Suprapubic skin (tissue), 4 donors: ENCODE results near the gene PTPRN2. TPM values are rescaled to one million over a fixed set of nuclear protein-coding genes. Genes with fewer than 3 reads are reported as not detected.

Experiments
- DNase-seq, 2 donors: peaks; one replicate each; pipeline ENCODE4 v3.0.0-alpha.2; 2019; ENCODE audit warnings: low spot score in 2 of 2
- H3K27ac ChIP-seq: fragments of 200-600 bp; sonication (generic); one replicate; pipeline ENCODE4 v1.5.1; 2019
- H3K27me3 ChIP-seq: fragments of 200-600 bp; sonication (generic); one replicate; pipeline ENCODE4 v1.5.1; 2019
- H3K36me3 ChIP-seq: fragments of 200-600 bp; sonication (generic); one replicate; pipeline ENCODE4 v1.5.1; 2019
- H3K4me1 ChIP-seq: fragments of 200-600 bp; sonication (generic); one replicate; pipeline ENCODE4 v1.5.1; 2019
- H3K4me3 ChIP-seq: fragments of 200-600 bp; sonication (generic); one replicate; pipeline ENCODE4 v1.5.1; 2019; ENCODE audit warnings: mild to moderate bottlenecking
- H3K9me3 ChIP-seq: fragments of 200-600 bp; sonication (generic); one replicate; pipeline ENCODE4 v1.5.1; 2019
- CTCF ChIP-seq, 2 donors: fragments of 200-600 bp in 1 of 2; fragments of 450-650 bp in 1 of 2; sonication (generic) in 1 of 2; IDR thresholded peaks; one replicate each; pipeline ENCODE4 v1.5.1; 2016 to 2019; ENCODE audit warnings: antibody characterized with exemption in 2 of 2, mild to moderate bottlenecking in 1 of 2, moderate library complexity in 1 of 2
- EP300 ChIP-seq: sonication (generic); formaldehyde crosslinking; IDR thresholded peaks from one replicate; pipeline ENCODE4 v1.6.1; 2017; ENCODE audit warnings: antibody characterized with exemption
- POLR2A ChIP-seq, 2 donors: fragments of 450-650 bp; IDR thresholded peaks; one replicate each; pipeline ENCODE4 v1.6.1; 2017; ENCODE audit warnings: antibody characterized with exemption in 2 of 2, mild to moderate bottlenecking in 2 of 2, moderate library complexity in 2 of 2
- POLR2AphosphoS5 ChIP-seq, 3 donors: sonication (generic); formaldehyde crosslinking; IDR thresholded peaks; one replicate each; pipeline ENCODE4 v1.6.1; 2017; ENCODE audit warnings: antibody characterized with exemption in 3 of 3
- WGBS: methylation state at CpG from one replicate; pipeline ENCODE4 v1.1.5; 2018; 5-methylcytosine and 5-hydroxymethylcytosine counted together
- total RNA-seq, 4 donors: library from RNA; depleted of rRNA; stranded (reverse); fragments of >200 nt; gene quantifications; one replicate each; pipeline ENCODE4 v1.1.0, GENCODE V29; 2016

The PTPRN2 gene
- total RNA-seq, 4 donors from 2014 or later = 0.23 to 1.8 (median 1.3) TPM

- peaks cover 8% of the 10 kb centered on the region for H3K27me3 ChIP-seq
- H3K9me3 ChIP-seq = no peaks in the 10 kb centered on the region
- no peak overlapping the region for H3K27ac ChIP-seq
- H3K4me3 ChIP-seq = no peak overlapping the region
- no peak for DNase-seq
- no peaks in the 10 kb centered on the region for H3K4me1 ChIP-seq
- no peaks in the 10 kb centered on the region for H3K36me3 ChIP-seq
- 87% methylated on average over 20 of the region's 20 CpGs for WGBS
- TF ChIP-seq POLR2AphosphoS5 (IDR thresholded peaks at IDR 0.05) = no peak
- no peak for TF ChIP-seq POLR2A (IDR thresholded peaks at IDR 0.05)
- no peak for TF ChIP-seq CTCF (IDR thresholded peaks at IDR 0.05)
- TF ChIP-seq EP300 = no peak
These were observed 753.0 kb downstream of the PTPRN2 start for GRCh38 chr7:157834501-157835163.

DNA sequence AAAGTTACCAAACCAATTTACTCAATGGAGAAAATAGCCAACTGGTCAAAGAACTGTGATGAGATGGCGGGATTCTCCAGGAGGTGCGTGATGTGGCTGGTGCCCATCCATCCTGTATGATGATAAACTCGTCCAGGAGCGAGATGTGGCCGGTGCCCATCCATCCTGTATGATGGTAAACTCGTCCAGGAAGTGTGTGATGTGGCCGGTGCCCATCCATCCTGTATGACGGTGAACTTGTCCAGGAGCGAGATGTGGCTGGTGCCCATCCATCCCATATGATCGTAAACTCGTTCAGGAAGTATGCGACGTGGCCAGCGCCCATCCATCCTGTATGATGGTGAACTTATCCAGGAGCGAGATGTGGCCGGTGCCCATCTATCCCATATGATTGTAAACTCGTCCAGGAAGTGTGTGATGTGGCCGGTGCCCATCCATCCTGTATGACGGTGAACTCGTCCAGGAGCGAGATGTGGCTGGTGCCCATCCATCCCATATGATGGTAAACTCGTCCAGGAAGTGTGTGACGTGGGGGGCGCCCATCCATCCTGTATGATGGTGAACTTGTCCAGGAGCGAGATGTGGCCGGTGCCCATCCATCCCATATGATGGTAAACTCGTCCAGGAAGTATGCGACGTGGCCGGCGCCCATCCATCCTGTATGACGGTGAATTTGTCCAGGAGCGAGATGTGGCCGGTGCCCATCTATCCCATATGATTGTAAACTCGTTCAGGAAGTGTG, 754.6 kb downstream of the PTPRN2 start:
- no peak for DNase-seq
- TF ChIP-seq EP300 (no peak), CTCF (IDR thresholded peaks at IDR 0.05) (no peak), POLR2AphosphoS5 (IDR thresholded peaks at IDR 0.05) (no peak), POLR2A (IDR thresholded peaks at IDR 0.05) (no peak)
- no peaks in the 10 kb centered on the region for H3K36me3 ChIP-seq
- H3K9me3 ChIP-seq = no peaks in the 10 kb centered on the region
- no peaks in the 10 kb centered on the region for H3K4me1 ChIP-seq
- no peak overlapping the region for H3K4me3 ChIP-seq
- peaks cover 10% of the 10 kb centered on the region for H3K27me3 ChIP-seq
- WGBS = 84% methylated on average over 31 of the region's 35 CpGs
- no peak overlapping the region for H3K27ac ChIP-seq

GRCh38 chr7:157832421-157832820, 755.2 kb downstream of the PTPRN2 start:
- H3K27ac ChIP-seq = no peak overlapping the region
- no peak for DNase-seq
- H3K4me1 ChIP-seq = no peaks in the 10 kb centered on the region
- H3K36me3 ChIP-seq = no peaks in the 10 kb centered on the region
- TF ChIP-seq POLR2A (IDR thresholded peaks at IDR 0.05) (no peak), CTCF (IDR thresholded peaks at IDR 0.05) (no peak), EP300 (no peak), POLR2AphosphoS5 (IDR thresholded peaks at IDR 0.05) (no peak)
- no peak overlapping the region for H3K4me3 ChIP-seq
- H3K27me3 ChIP-seq = peaks cover 12% of the 10 kb centered on the region
- no peaks in the 10 kb centered on the region for H3K9me3 ChIP-seq
- WGBS = 58% methylated on average over 6 of the region's 6 CpGs

DNA sequence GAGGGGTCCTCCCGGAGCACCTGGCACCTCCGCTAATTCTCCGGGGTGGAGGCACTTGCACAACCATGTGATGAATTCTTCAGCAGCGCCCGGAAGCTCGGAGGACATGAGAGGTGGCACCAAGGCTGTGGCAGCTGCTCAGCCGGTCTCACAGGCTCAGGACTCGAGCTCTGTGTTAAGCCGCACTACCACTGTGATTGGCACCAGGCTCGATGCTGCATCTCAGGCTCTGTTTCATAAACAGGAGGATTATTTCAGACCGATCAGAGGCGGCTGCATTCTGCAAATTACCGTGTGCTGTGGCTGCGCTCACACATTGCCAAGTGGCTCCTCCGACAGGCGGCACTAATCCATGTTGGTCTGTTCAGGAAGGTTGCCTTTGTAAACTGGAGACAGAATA, 755.6 kb downstream of the PTPRN2 start:
- no peaks in the 10 kb centered on the region for H3K36me3 ChIP-seq
- DNase-seq = no peak
- TF ChIP-seq POLR2AphosphoS5 (IDR thresholded peaks at IDR 0.05) (no peak), EP300 (no peak), POLR2A (IDR thresholded peaks at IDR 0.05) (no peak), CTCF (IDR thresholded peaks at IDR 0.05) (no peak)
- no peaks in the 10 kb centered on the region for H3K9me3 ChIP-seq
- H3K4me3 ChIP-seq = no peak overlapping the region
- peaks cover 12% of the 10 kb centered on the region for H3K27me3 ChIP-seq
- WGBS = 70% methylated on average over 9 of the region's 16 CpGs
- H3K4me1 ChIP-seq = no peaks in the 10 kb centered on the region
- H3K27ac ChIP-seq = no peak overlapping the region

- H3K36me3 ChIP-seq = no peaks in the 10 kb centered on the region
- no peaks in the 10 kb centered on the region for H3K4me1 ChIP-seq
- WGBS = 66% methylated on average over 14 of the region's 18 CpGs
- TF ChIP-seq POLR2AphosphoS5 (IDR thresholded peaks at IDR 0.05) (no peak), POLR2A (IDR thresholded peaks at IDR 0.05) (no peak), EP300 (no peak), CTCF (IDR thresholded peaks at IDR 0.05) (no peak)
- no peaks in the 10 kb centered on the region for H3K9me3 ChIP-seq
- H3K27ac ChIP-seq = no peak overlapping the region
- H3K4me3 ChIP-seq = no peak overlapping the region
- DNase-seq = no peak
- H3K27me3 ChIP-seq = peaks cover 12% of the 10 kb centered on the region
These were observed 756.3 kb downstream of the PTPRN2 start for GRCh38 chr7:157831143-157831905.
